ENCODE data around the gene PLTP. TPM values are rescaled to one million over a fixed set of nuclear protein-coding genes. Genes with fewer than 3 reads are reported as not detected.
"Not testable (repeated sequence)": the region's sequence is repeated elsewhere in the genome, so short reads cannot be mapped to it uniquely, and the experiment has no call there.

The PLTP gene
- total RNA-seq, 1 donor from 2014 or later, result 2.4 TPM

DNA sequence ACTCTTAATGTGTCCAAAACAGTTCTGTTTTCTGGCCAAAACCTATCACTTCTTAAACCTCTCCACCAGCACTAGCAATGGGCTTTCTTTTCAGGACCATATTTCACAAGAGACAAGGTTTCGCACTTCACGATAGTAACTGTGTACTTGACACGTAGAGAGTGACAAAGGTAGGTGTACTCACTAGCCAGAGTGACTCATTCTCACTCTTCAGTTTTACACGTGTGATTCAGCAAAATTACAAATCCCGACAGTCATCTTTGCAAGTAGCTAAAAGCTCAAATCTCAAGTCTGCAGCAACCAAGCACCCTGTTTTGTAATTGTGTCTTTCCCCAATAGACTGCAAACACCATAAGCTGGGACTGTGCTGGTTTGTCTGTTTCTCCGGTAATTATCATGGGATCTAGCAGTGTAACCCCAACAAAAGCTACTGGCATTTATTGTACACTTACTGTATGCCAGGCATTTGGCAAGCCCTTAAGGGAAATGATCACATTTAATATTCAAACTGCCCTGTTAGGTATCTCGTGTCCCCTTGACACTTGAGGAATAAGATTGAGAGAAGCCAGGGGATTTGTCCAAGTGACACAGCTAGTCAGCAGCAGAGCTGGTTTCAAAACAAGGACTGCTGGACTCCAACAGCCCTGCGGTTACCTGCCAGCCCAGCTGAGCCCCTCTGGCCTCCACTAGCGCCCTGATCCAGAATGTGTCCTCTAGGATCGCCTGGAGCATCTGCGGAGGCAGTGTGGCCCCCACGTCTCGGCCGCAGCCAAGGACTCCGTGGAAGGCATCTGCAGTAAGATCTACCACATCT is 32.4 kb upstream of the PLTP start:
- no peak for DNase-seq

DNA sequence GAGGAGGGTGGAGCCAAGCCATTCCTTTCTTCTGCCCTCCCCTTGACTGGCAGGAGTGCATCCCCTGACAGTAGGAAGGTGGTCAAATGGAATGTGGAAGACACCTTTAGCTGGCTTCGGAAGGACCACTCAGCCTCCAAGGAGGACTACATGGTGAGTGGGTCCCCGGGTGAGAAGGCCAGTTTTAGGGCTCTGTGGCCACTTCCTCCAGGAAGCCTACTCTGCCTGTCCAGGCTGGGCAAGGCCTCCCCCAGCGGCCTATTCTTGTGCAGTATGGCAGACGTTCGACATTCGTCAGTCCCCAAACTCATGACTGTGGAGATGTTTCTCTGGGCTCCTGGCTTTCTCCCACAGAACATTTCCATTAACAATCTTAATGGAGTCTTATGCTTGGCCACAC is 31.7 kb upstream of the PLTP start:
- DNase-seq, result no peak

DNA sequence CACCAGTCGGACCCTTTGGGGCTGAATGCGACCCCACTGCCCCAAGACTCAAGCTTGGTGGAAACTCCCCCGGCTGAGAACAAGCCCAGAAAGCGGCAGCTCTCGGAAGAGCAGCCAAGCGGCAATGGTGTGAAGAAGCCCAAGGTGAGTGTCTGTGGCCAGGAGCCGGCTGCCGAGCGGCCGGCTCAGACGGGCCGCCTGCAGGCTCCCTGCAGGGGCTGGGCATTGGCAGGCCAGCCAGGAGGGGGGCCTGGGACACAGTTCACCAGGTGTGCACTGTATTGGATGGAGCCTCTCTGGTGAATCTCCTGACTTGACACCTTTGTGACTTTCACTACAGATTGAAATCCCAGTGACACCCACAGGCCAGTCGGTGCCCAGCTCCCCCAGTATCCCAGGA is 28.5 kb upstream of the PLTP start:
- DNase-seq, result no peak

DNA sequence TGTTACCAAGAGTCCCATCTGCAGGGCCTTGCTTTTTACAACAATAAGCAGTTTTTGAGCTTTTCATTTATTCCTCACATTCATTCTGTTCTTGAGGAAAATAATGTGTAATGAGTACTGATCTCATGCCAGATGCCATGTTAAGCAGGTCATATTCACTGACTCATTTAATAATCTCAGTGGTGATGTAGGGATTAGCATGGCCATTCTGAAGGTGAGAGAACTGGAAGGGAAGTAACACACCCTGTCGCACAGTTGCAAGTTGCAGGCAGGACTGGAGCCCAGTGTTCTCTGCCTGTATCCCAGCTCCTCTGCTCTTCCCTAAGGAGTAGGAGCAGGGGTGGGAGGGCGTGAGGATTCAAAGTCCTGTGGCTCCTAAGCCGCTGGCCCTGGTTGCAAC is 28.1 kb upstream of the PLTP start:
- no peak for DNase-seq

DNA sequence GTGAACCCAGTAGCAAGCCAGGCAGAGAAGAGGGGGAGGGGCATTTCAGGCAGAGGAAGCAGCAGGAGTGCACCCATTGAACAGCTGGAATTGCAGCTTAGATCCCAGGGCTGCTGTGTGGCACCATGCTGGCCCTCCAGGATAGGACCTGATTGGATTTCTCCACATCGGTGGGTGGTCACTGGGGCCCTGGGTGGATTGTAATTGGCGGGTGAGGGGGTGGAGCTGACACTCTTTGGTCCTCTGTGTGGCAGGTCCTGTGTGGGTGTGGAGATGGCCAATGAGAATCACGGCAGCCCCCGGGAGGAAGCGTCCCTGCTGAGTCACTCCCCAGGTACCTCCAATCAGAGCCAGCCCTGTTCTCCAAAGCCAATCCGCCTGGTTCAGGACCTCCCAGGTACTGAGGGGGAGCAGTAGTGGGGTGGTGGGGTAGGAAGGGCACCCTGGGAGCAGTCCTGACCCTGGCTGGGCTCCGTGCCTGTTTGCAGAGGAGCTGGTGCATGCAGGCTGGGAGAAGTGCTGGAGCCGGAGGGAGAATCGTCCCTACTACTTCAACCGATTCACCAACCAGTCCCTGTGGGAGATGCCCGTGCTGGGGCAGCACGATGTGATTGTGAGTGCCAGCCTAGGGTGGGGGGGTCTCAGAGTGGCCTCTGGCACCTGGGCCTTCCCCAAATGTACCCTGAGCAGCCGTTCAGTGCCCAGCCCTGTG is 26.9 kb upstream of the PLTP start:
- no peak for DNase-seq

DNA sequence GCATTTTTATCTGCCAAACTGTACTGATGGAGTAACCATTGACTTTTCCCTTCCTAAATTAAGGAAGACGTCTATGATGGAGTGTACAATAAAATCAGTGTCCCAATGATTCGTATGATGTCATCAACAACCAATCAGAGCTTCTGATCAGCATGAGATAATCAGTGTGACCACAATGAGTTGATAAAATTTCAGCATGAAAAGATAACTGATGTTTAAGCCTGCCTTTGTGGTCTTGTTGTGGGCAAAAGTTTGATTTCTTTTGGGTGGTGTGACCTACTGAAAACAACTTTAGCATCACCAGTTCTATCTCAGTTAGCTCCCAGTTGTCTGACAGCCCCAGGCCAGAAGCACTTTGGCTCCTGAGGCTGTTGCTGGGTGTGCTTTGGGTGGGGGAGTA is 25.8 kb upstream of the PLTP start:
- no peak for DNase-seq

DNA sequence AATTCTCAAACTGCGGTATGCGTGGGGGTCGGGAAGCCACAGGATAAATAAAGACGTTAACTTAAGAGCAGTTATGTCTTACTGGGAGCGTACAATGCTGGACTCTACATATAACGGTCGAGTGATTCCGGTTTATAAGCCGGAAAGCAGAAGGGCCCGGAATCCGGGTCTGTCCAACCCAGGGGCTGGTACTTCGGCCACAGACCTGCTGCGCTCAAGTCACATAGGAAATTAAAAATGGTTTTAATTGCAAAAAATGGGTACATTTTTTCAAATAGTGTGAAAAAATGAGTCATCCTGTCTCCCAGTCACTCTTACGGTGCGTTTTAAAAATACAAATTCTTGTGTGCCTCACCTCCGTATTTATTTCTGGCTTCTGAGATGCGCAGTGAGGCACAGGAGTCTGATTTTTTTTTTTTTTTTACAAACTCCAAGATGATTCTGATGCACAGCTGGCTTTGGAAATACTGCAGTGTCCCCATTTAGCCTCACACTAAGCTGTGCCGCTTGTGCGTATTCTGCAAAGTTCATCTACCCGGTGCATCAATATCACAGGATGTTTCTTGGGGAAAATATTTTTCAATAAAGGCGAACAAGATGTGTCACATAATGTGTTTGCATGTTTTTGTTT is 23.6 kb upstream of the PLTP start:
- no peak for DNase-seq

DNA sequence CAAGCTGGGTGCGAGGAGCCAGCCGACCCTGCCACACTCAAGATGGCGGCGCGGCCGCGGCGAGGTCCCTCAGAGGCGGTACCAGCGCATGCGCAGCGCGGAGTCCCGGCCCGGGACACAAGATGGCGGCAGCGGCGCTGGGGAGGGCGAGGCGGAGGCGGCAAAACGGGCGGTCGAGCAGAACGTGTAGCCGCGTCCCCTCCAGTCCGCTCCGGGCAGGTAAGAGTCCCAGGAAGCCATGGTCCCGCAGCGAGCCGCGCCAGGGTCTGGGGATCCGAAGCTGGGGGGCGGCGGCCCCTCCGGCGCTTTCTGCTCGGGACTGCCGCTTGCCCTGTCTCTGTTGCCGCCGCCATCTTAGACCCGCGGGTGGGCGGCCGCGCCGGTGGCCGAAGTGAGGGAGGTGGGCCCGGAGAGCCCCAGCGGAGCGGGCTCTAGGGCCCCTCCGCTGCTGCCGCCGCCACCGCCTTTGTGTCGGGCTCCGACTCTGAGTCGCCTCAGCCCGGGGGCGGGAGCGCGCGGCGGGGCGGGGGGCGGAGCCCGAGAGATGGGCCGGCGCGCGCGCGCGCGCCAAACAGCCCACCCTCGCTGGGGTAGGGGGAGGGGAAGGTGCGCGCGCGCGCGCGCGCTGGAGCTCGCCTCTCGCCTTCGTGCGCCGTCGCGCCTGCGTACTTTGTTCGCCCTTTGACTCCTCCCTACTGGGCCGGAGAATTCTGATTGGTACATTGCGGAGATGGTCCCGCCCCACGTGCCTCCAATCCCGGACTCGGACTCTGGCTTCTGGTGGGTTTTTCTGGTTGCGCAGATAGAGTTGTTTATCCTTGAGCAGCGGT is 22.8 kb upstream of the PLTP start, which contains the start of gene PCIF1:
Gene PCIF1, plus strand, starts transcription at position 98 of the 830 bp plus-strand sequence. CDS start 4,317 bp downstream, outside the sequence.
- peak; percentile 99 for DNase-seq

DNA sequence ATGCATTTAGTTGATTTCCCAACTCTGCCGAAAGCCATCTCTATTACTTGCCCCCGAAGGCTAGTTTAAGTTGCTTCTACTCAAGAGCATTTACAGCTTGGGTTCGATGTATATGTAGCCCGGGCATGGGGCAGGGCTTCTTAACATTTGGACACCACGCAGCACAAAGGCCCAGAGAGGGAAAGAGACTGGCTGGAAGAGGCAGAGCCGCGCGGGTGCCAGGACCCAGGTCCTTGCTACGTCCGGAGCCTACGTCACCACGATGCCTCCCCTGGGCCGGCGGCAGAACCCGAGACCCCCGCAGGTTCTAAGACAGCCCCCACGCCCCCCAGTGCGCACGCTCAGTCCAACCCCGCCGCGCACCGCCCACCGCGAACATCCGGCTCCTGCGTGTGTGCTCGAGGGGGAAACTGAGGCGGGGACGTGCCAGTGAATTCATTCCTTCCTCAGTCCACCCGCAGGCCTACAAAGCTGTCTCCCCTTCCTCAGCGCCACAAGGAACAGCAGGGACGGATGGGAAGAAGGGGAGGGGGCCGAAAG is 22.2 kb upstream of the PLTP start:
- peak; percentile 49 for DNase-seq

DNA sequence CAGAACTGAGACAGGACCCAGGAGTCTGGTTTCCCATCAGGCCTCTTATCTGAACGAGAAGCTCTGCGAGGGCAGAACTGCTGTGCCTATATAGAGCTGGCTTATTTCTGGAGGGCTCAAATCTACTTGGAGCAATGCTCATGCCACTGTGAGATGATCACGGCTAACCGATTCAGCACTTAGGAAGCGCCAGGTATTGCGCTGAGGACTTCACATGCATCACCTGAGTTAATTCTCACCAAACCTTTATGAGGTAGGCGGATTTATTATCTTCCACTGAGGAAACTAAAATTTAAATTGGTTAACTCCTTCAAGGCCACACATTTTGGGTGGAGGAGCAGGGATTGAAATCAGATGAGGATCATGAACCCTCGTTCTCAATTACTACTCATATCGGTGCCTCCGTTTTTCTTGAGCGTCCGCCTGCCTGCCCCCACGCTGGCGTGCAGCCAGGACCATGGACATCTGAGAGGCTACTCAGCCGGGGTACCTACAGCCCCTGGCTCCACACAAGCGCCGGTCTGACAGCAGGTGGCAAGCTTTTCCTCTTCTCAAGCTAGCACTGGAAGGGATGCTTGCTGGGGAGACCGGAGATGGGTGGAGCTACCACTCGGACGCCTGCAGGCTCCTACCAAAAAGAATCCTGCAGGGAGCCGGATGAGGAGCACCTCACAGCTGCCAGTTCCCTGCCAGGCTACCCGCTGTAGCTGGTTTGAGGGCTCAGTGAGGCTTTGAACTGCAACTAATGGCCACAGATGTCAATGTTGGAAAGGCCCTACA is 21.5 kb upstream of the PLTP start:
- peak; percentile 79 for DNase-seq

DNA sequence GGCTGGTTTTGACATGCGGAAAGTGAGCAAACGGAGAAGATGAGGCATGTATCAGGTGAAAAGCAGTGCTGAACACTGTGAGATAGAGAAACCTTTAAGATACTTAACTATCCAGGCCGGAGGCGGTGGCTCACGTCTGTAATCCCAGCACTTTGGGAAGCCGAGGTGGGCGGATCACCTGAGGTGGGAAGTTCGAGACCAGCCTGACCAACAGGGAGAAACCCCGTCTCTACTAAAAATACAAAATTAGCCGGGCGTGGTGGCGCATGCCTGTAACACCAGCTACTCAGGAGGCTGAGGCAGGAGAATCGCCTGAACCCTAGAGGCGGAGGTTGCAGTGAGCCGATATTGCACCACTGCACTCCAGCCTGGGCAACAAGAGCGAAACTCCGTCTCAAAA is 19.7 kb upstream of the PLTP start:
- not testable (repeated sequence) for DNase-seq

DNA sequence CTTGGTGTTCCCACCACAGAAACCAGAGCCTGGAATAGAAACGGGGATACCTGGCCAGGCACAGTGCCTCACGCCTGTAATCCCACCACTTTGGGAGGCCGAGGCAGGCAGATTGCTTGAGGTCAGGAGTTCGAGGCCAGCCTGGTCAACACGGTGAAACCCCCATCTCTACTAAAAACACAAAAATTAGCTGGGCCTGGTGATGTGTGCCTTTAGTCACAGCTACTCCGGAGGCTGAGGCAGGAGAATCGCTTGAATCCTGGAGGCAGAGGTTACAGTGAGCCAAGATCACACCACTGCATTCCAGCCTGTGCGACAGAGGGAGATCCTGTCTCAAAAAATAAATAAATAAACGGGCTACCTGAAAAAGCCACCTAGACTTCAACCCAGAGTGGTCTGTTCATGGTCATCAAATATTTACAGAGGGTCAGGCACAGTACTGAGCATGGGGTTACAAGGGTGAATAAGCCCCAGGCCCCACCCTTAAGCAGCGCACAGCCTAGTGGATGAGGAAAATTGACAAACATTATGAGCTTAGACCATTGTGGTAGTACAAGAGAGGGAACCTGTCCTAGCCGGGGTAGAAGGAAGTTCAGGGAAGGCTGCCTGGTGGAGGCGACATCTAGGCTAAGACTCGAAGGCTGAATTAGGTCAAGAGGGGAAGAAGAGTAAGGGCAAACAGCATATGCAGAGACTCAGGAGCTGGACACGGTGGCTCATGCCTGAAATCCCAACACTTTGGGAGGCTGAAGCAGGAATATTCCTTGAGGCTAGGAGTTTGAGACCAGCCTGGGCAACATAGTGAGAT is 15.3 kb upstream of the PLTP start:
- DNase-seq, result no peak

DNA sequence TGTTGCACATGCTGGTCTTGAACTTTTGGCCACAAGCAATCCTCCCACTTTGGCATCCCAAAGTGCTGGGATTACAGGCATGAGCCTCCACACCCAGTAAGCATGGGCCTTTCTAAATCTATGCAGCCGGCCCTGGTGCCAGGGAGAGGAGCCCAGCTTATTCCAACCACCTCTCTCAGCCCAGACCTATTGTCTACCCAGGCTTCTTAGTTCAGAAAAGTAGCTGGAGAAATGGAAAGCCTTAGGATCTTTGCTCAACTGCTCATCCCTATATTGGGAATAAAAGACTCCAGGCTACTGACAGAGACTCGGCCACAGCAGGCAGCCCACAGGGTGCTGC is 14.7 kb upstream of the PLTP start:
- no peak for DNase-seq

DNA sequence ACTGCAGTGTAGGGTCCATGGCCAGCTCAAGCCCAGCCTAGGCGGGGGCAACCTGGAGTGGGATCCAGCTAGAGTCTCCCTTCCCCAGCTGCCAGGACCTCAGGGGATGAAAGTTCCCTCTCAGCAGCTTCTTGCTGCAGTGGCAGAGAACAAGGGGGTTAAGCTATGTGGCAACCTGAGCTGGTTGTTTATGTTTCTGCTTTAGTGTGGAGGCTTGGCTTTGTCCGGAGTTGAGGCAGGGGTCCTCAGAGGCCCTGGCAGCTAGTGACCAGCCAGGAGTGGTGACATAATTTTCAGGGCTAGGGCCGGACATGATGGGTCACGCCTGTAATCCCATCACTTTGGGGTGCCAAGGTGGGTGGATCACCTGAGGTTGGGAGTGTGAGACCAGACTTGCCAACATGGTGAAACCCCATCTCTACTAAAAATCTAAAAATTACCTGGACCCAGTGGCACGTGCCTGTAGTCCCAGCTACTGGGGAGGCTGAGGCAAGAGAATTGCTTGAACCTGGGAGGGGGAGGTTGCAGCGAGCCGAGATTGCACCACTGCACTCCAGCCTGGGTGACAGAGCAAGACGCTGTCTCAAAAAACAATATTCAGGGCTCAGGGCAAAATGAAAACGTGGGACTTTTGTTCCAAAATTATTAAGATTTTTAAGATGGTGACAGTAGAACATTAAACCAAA is 14.0 kb upstream of the PLTP start:
- no peak for DNase-seq

DNA sequence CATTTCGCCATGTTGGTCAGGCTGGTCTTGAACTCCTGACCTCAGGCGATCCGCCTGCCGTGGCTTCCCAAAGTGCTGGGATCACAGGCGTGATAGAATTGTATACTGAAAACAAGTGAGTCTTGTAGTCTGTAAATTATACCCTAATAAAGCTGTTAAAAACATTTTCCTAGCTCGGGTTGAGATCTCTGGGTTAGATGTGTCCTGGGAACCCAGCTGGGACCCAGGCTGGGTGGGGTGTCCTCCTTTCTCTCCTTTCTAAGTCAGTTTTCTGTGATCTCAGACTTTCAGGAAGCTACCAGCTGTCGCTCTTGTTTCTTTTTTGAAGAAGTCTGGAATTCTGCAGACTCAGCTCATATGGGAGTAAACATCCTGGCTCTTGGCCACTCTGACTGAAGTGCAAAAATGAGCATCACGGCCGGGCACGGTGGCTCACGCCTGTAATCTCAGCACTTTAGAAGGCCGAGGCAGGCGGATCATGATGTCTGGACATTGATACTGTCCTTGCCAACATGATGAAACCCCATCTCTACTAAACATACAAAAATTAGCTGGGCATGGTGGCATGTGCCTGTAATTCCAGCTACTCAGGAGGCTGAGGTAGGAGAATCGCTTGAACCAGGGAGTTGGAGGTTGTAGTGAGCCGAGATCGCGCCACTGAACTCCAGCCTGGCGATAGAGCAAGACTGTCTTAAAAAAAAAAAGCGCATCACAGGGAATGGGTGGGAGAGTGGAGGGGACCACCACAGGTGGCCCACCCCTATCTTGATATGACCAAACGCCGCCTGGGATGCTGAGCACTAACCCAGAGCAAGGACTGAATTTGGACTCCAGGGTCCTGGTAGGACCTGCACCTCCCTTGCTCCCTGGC is 12.7 kb upstream of the PLTP start:
- peak; percentile 56 for DNase-seq

DNA sequence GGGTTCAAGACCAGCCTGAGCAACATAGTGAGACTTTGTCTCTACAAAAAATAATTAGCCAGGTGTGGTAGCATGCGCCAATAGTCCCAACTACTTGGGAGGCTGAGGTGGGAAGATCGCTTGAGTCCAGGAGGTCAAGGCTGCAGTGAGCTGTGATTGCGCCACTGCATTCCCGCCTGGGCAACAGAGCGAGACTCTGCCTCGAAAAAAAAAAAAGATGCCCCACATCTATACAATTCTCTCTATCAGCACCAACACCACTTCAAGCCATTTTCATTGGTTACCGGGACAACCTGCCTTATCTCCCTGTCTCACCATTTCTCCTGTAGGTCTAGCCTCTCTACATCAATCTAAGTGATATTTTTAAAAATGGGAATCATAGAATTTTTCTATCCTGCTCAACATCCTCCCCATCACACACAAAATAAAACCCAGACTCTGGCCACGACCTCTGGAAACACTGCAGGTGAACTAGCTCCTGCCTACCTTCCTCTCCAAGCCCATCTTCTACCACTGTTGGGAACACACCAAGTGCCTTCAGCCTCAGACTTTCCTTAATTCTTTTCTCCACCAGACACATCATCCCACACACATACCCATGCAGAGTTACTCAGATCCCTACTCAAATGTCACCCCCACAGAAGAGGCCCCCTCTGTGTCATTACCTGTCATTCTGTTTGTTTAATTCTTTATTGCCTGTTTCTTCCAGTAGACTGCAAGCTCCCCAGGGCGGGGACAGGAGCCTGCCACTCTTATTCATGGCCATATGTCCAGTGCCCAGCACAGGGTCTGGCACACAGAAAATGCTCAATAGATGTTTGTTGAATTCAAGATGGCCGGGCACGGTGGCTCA is 9.6 kb upstream of the PLTP start:
- no peak for DNase-seq

DNA sequence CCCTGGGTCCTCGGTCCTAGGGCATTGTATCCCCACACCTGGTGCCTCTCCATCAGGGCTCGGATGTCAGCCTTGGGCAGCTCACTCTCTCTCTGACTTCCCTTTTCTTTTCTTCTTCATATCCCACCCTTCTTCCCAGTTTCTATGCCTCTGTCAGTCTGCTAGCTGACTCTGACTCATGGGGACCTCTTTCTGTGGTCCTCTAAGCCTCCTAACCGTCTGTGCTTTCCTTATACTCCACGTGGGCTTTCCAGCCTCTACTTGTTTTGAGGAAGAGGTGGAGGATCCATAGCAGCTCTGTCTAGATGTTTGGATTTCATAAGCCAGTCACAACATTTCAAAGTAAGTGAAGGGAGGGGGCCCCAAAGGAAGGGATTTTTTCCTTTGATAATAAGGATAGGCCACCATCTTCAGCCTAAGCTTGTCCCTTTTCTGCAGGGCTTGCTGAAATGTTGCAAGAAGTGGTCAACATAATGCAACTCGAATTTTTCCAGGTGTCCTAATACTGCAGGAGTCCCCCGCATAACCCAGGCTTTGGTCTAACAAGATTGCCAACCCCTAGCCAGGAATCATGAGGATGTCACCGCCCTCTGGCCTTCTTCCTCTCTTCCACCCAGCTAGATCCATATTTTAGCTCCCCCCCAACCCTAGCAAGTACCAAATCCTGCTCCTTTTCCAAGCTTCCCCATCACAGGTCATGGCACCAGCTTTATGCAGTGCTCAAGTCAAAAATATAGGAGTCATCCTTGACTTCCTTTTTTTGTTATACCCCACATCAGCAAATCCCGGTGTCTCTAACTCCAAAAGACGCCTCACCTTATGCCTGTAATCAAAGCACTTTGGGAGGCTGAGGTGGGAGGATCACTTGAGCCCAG is 8.7 kb upstream of the PLTP start:
- no peak for DNase-seq
